OCI-LY1 (cell line): ENCODE measurements around the gene IPO4.

ENCODE experiments used
- EZH2 ChIP-seq: fragments of 200-600 bp; sonication (generic), shearing (Covaris generic); IDR thresholded peaks from 2 replicates; pipeline ENCODE4 v1.8.0; 2017; ENCODE audit warnings: borderline replicate concordance, mixed run types, mild to moderate bottlenecking, antibody characterized with exemption, low read length, moderate library complexity, mixed read lengths
- TF ChIP-seq, protein P1 (sequence below): fragments of 200-600 bp; sonication (generic), shearing (Covaris generic); IDR thresholded peaks from 2 replicates; pipeline ENCODE4 v1.5.1; 2017; ENCODE audit warnings: mild to moderate bottlenecking, antibody characterized with exemption, low read length, moderate library complexity, mixed read lengths

DNA sequence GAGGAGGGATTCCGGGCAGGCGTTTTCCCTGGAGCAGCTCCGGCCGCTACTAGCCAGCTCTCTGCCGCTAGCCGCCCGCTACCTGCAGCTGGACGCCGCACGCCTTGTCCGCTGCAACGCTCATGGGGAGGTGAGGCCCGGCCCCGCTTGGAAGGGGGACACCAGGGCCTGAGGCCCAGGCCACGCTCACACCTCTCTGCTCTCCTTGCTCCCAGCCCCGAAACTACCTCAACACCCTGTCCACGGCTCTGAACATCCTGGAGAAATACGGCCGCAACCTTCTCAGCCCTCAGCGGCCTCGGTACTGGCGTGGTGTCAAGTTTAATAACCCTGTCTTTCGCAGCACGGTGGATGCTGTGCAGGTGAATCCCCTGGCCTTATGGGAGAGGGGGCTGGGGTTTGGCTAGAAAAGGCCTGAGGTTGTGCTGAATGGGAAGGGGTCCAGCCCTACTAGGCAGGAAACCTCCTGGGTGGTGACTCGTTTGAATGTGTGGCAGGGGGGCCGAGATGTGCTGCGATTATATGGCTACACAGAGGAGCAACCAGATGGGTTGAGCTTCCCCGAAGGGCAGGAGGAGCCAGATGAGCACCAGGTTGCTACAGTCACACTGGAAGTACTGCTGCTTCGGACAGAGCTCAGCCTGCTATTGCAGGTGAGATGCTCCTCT, 40.7 kb downstream of the IPO4 start:
- TF ChIP-seq, protein P1, sequence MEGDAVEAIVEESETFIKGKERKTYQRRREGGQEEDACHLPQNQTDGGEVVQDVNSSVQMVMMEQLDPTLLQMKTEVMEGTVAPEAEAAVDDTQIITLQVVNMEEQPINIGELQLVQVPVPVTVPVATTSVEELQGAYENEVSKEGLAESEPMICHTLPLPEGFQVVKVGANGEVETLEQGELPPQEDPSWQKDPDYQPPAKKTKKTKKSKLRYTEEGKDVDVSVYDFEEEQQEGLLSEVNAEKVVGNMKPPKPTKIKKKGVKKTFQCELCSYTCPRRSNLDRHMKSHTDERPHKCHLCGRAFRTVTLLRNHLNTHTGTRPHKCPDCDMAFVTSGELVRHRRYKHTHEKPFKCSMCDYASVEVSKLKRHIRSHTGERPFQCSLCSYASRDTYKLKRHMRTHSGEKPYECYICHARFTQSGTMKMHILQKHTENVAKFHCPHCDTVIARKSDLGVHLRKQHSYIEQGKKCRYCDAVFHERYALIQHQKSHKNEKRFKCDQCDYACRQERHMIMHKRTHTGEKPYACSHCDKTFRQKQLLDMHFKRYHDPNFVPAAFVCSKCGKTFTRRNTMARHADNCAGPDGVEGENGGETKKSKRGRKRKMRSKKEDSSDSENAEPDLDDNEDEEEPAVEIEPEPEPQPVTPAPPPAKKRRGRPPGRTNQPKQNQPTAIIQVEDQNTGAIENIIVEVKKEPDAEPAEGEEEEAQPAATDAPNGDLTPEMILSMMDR, result no peak
- no peak for TF ChIP-seq EZH2
